Prostate gland (tissue), 2 donors: Measurements from ENCODE around the gene FRRS1L.

Source experiments
- POLR2A ChIP-seq: fragments of 450-650 bp; IDR thresholded peaks from one replicate; pipeline ENCODE4 v1.6.1; 2016; ENCODE audit warnings: antibody characterized with exemption, mild to moderate bottlenecking
- POLR2AphosphoS5 ChIP-seq: sonication (generic); formaldehyde crosslinking; IDR thresholded peaks from one replicate; pipeline ENCODE4 v1.6.1; 2017; ENCODE audit warnings: antibody characterized with exemption
- TF ChIP-seq, protein P1 (sequence below), 4 experiments: fragments of 200-600 bp in 2 of 4; fragments of 450-650 bp in 2 of 4; sonication (generic) in 2 of 4; IDR thresholded peaks; 1 replicate in 3 of 4; 2 replicates in 1 of 4; pipeline ENCODE4 v1.5.1; 2016 to 2019; ENCODE audit warnings: antibody characterized with exemption in 4 of 4, mild to moderate bottlenecking in 2 of 4, moderate library complexity in 2 of 4

DNA sequence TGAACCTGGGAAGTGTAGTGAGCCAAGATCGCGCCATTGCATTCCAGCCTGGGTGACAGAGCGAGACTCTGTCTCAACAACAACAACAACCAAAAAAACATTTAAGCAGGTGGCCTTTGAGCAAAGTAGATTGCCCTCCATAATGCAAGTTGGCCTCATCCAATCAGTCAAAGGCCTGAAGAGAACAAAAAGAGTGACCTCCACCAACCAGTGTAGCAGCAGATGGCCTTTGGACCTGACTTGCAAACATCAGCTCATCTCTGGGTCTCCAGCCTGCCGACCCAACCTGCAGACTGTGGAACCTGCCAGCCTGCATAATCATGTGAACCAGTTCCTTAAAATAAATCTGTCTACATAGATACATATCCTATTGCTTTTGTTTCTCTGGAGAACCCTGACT is 7.5 kb downstream of the FRRS1L start:
- TF ChIP-seq, protein P1, sequence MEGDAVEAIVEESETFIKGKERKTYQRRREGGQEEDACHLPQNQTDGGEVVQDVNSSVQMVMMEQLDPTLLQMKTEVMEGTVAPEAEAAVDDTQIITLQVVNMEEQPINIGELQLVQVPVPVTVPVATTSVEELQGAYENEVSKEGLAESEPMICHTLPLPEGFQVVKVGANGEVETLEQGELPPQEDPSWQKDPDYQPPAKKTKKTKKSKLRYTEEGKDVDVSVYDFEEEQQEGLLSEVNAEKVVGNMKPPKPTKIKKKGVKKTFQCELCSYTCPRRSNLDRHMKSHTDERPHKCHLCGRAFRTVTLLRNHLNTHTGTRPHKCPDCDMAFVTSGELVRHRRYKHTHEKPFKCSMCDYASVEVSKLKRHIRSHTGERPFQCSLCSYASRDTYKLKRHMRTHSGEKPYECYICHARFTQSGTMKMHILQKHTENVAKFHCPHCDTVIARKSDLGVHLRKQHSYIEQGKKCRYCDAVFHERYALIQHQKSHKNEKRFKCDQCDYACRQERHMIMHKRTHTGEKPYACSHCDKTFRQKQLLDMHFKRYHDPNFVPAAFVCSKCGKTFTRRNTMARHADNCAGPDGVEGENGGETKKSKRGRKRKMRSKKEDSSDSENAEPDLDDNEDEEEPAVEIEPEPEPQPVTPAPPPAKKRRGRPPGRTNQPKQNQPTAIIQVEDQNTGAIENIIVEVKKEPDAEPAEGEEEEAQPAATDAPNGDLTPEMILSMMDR (IDR thresholded peaks at IDR 0.05) = no peak
- TF ChIP-seq POLR2A = no peak
- TF ChIP-seq POLR2AphosphoS5 = no peak
